GM21526 (cell line): Measurements from ENCODE around the gene HDDC2.

Source experiments
- ATAC-seq: cut with Tn5 transposase; IDR thresholded peaks from one replicate; pipeline ENCODE4 v1.9.1; 2021; ENCODE audit warnings: moderate library complexity; ENCODE audit not compliant: unreplicated experiment, low FRiP score

Gene HDDC2

GRCh38 chr6:125245523-125246264 lies 56.1 kb downstream of the HDDC2 start:
- ATAC-seq, result no peak

- no peak for ATAC-seq
These were observed 56.7 kb downstream of the HDDC2 start for GRCh38 chr6:125245109-125245508.

DNA sequence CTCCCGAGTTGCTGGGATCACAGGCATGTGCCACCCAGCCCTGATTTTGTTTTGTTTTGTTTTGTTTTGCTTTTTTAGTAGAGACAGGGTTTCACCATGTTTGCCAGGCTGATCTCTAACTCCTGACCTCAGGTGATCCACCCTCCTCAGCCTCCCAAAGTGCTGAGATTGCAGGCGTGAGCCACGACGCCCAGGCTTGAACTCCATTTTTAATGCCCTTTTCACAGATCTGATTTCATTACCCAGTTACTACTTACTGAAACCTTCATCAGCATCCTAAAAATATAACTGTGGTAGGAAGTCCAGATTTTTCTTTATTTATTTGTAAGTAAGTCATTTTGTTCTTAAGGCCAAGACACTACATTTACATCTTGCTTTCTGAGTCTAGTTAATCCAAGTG lies 64.0 kb downstream of the HDDC2 start:
- no peak for ATAC-seq

DNA sequence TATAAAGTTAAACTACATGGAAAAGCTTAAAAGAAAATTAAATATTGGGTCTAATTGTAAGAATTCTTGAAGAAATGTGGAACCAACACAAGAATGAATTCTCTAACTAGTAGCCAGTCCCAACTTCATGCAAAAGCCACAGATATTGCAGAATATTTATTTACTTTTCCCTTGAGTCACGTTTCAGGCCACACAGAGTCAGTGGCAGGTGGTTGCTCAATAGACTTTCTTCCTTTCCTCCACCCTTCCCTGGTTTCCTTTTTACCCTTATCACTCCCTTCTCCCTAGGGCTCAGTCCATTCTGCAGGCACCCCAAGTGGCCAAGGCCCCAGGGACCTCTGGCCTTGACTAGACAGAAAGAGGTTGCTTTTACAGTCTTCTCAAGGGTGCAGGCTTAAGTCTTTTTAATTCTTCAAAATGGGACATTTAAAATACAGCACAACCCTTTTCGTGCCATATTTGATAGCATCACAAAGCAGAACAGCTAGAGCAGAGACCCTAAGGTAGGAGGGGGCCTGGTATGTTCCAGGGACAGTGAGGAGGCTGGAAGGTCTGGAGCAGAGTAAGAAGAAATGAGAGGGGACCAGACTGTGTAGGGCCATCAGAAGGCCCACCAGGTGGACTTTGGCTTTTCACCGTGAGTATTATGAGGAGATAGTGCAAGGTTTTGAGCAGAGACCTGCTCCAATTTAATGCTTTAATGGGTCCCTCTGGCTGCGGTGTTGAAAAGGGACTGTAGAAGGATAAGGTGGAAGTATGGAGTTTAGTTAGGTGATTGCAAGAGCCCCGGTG lies 65.0 kb downstream of the HDDC2 start:
- no peak for ATAC-seq

GRCh38 chr6:125233202-125233601 lies 68.6 kb downstream of the HDDC2 start:
- no peak for ATAC-seq

GRCh38 chr6:125232466-125232865 lies 69.3 kb downstream of the HDDC2 start:
- no peak for ATAC-seq

GRCh38 chr6:125231574-125232343 lies 70.0 kb downstream of the HDDC2 start:
- no peak for ATAC-seq

- ATAC-seq, result no peak
These were observed 70.6 kb downstream of the HDDC2 start for GRCh38 chr6:125231133-125231532.

DNA sequence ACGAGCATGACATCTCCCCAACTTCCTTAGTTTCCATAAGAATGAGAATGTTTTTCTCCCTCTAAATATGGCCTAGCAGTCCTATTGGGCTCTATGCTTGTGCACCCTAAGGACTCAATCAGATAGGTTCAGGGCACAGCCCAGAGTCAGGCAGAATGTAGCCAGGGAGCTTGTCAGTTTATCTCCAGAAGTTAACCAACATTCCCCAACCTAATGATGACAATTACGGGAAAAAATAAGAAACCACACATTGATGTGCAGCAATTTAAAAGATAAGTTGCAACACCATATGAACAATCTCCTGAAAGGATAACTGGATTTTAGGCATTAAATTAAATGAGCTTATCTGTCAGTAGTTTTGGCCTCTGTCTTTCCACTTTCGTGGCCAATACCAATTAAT lies 71.1 kb downstream of the HDDC2 start:
- ATAC-seq, result no peak

DNA sequence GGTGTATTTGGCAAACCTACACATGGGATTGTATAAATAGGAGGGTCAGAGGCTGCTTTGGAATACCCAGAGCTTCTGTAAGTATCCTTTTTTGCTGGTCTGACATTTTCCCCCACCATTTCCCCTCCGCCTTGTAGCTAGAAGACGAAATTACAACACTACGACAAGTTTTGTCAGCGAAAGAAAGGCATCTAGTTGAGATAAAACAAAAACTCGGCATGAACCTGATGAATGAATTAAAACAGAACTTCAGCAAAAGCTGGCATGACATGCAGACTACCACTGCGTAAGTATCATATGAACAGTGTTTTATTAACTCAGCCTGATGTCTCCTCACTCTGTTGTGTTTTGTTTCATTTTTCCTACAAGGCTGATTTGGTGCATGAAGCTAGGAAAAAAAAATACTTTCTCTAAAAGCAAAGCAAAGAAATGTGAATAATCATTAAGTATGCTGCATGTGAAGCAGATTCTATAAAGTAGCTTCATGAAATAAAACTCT lies 72.7 kb downstream of the HDDC2 start:
- ATAC-seq, result no peak

DNA sequence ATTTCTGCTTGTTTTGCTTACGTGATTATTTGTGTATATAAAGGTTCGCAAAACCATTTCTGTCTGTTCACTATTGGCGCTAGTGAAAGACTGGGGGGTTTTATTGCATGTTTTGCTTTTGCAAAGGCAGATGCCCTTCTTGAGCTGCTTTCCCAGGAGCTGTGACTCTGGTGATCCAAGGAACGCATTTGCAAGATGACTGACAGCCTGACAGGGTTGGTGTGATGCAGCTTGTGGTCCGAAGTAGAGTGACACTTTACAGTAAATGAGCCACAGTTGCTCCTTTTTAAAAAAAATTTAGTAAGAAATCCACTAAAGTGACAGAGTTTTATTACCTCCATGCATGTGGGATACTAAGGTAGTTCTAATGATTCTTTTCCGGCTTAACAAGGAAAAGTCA lies 74.5 kb downstream of the HDDC2 start:
- no peak for ATAC-seq
